ENCODE results near the gene MACROD2.

GRCh38 chr20:15967334-15967733 is 1972.0 kb downstream of the MACROD2 start:
- TF ChIP-seq CTCF (IDR thresholded peaks at IDR 0.05) (no peak), POLR2A (IDR thresholded peaks at IDR 0.05) (no peak)
